Stimulated activated CD8-positive, alpha-beta memory T cell treated with anti-CD3 and anti-CD28 coated beads, Interleukin-7, amount 100 ng/mL, for 4 hours (primary cell): Measurements from ENCODE around the gene FGF23.
"Not testable (repeated sequence)": the region's sequence is repeated elsewhere in the genome, so short reads cannot be mapped to it uniquely, and the experiment has no call there.

ENCODE experiments used
- DNase-seq, 2 donors: peaks; one replicate each; pipeline ENCODE4 v3.0.0-alpha.2; 2020; ENCODE audit warnings: low read depth in 2 of 2

The FGF23 gene

DNA sequence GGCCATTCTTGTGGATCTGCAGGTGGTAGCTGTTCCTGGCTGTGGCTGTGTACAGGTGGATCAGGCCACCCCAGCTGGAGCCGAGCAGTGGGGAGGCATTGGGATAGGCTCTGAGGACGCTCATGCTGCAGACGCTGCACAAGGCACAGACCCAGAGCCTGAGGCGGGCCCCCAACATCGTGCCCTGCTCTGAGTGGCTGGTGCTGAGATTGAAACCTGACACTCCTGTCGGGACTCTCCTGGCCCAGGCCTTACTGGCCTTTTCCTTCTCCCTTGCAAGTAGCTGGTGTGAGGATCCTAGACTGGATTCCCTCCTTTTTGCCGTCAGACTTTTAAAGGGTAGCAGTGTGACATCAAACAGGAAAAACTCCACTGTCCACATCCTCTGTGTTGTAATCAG lies at the start of gene FGF23:
Gene FGF23 (minus strand): TSS at position 308 of the 400 bp plus-strand sequence. CDS start 130 bp downstream, at position 178.
- no peak for DNase-seq

DNA sequence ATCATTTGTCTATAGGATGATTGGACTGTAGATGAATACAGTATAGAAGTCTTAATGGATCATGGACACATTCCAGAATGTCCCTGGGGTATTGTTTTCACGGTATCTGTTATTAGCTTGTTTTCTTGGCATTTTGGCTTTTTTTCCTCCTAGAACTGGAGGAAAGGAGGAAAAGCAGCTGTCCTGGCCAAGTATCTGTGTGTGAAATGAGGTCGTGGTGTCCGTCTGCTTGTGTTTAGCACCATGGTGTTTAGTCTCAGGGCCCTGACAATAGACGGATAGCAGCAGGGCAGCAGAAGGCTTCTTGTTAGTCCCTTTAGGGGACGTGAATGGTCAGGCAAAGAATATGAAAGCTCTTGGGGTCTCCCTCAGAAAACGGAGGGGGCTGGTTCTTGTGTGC lies 44.9 kb upstream of the FGF23 start:
- DNase-seq, result no peak

DNA sequence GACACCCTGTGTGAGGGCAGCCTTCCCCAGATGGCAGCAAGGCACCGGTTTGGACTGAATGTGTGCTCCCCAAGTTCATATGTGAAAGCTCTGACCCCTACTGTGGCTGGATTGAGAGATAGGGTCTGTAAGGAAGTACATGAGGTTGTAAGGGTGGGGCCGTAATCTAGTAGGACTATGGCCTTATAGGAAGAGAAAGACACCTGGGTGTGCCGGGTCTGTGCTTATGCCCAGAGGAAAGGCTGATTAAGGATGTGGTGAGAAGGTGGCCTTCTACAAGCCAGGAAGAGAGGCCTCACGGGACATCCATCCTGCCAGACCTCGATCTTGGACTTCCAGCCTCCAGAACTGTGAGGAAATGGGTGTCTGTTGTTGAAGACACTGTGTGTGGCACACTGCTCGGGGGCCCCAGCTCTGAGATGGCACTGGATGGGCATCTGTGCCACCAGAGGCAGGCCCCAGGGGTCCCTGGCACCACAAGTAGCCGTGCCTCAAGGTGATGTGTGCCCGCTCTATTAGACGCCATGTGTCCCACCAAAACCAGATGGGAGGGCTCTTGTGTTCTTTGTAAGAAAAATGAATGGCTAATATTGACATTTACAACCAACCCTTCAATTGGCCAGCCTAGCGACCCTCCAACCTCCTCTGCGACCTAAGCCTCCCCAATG lies 44.1 kb upstream of the FGF23 start:
- no peak for DNase-seq

DNA sequence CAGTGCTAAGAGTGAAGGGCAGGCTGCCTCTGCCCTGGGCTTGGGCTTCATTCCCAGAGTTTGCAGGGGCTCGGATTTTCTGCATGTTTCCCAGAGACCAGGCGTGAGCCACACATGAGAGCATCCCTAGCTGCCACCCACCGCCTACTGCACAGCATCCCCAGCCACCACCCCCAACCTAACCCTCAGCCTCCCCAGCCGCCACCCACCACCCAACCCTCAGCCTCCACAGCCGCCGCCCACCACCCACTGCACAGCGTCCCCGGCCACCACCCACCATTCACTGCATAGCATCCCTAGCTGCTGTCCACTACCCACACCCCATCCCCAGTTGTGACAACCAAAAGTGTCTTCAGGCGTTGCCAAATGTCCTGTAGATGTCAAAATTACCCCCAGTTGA lies 43.5 kb upstream of the FGF23 start:
- DNase-seq, result no peak

DNA sequence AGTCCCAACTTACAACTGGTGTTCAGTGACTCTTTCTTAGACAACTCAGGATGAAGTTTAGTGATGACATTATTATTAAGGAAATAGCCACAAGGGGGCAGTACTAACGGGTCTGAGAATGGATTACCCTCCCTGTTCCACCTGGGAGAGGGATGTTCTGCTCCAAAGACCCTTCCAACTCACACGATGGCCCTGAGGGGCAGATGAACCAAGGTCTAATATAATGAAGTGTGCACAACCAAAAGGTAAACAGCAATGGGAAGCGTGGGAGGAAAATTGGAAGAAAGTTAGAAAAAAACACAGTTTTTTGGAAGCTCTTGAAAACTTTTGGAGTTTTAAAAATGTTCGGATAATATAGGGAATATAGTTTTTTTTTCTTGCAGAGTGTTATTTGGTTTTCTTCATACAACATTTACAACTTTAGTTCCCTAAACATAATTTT lies 42.1 kb upstream of the FGF23 start:
- no peak for DNase-seq

DNA sequence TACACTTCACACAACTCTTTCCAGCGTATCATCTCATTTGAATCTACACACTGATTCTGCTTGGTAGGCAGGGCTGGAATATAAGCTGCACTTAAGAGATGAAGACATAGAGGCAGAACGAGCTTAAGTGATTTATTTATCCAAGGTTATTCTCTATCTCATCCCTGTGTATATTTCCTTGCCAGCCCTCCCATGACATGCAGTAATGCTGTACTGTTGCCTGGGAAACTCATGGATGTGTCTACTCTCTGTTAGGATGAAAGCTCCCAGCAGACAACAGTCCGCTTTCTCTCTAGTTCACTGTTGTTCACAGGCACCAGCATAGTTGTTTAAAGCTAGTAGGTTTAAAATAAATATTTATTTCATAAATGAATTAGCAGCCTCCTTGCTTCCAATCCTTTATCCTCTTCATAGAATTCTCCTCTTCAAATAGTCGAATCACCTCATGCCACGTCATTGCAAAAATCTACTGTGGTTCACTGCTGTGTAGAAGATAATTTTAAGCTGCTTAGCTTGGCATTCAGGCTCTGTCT lies 40.7 kb upstream of the FGF23 start:
- DNase-seq, result no peak

DNA sequence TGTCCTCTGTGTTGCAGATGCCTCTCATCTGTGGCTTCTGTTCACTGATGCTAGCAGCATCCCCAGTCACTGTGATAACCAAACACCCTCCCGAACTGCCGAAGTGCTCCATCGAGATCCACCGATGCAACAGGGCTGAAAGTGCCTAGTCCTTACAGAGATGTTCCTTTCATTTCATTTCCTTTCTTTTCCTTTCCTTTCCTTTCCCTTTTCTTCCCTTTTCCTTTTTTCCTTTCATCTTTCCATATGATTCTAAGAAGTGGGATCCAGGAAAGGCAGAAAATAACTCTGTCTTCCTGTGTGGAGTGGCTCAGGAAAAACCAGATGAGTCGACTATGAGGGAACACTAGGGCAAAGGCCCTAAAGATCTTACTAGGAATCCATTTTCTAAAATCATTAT lies 39.4 kb upstream of the FGF23 start:
- no peak for DNase-seq

DNA sequence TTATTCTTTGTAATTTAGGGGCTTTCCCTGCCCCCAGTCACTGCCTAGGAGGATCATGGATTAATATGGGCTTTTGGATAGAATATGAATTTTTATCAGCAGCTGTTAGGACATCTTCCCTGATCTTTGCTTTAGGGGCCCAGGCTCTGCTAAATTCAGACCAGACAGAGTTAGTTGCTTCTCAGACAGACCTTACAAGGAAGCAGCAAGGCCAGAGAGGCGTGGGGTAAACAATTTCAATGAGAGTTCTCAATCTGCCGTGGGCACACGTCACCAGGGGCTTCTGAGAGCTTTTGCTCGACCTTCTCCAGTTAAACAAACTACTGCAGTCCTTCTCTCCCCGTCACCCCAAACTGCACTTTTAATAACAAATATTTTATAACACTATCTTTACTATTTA lies 38.4 kb upstream of the FGF23 start:
- DNase-seq, result no peak

DNA sequence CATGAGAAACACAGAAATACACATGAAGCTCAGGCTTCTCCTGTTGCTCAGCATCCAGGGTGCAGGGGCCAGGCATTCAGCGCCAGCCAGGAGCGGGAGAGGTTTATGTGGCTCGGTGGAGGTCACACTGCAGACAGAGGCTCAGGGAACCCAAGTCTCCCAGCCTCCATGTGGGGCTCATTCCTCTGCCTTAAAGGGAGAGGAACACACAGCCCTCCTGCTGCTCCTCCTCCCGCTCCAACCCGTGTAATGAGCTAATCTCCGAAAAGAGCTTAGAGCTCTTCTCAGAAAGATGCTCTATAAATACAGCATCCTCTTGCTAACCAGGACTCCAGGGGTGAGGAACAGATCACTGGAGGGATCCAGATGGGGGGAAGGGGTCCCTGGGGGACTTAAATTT lies 37.9 kb upstream of the FGF23 start:
- no peak for DNase-seq

DNA sequence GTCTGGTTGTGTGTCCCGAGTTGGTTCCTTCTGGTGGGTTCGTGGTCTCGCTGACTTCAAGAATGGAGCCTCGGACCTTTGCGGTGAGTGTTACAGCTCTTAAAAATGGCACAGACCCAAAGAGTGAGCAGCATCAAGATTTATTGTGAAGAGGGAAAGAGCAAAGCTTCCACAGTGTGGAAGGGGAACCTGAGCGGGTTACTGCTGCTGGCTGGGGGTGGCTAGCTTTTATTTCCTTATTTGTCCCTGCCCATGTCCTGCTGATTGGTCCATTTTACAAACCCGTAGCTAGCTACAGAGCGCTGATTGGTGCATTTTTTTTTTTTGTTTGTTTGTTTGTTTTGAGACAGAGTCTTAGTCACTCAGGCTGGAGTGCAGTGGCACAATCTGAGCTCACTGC lies 36.8 kb upstream of the FGF23 start:
- DNase-seq, result no peak

DNA sequence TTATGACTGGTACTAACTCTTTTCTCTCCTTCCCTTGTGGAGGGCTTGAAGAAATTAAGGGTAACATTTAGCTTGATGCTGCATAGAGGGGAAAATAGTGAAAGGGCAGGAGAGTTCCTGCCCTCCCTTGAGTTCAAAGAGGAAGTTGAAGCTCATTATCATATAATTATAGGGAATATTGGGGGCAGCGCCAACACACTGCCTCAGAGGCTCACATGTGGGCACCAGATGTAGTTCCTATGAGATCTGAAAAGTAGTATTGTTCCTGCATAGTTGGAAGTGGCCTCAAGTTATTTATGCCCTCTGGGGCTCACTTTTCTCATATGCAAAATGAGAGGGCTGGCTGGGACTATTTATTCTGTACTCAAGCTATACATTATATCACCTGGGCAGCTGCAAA lies 33.0 kb upstream of the FGF23 start:
- no peak for DNase-seq

DNA sequence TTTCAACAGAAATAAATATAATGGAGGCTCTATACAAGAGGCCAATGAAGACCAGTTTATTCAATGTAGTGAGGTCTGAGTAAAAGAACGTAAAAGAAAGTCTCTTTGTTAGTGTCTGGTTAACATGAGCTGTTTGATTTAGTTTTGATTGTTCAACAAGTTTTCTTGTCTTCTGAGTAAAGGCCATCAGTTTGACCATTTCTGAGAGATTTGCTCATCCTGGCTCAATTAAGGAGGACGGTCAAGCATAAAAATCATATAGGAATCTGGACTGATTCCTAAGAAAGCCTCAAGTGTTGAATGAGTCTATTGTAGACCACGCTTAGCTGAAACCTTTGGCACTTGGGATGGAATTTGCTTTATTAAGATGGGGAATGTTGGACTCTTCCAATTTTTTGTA lies 32.5 kb upstream of the FGF23 start:
- no peak for DNase-seq

DNA sequence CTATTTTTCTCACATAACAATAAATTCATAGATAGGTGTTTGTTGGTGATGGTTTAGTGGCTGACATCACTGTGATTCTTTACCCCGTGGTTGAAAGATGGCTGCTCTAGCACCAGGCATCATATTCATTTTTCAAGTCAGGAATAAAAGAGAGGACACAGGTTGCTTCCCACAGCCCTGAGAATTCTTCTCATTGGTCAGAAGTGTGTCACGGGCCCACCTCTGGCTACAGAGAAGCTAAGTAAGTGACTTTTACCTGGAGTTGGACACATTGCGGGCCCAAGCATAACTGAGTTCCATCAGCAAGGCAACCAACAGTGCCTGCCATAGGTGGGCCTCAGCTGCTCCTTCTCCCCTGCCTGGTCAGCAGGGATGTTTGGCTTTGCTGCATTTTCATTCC lies 27.6 kb upstream of the FGF23 start:
- no peak for DNase-seq

DNA sequence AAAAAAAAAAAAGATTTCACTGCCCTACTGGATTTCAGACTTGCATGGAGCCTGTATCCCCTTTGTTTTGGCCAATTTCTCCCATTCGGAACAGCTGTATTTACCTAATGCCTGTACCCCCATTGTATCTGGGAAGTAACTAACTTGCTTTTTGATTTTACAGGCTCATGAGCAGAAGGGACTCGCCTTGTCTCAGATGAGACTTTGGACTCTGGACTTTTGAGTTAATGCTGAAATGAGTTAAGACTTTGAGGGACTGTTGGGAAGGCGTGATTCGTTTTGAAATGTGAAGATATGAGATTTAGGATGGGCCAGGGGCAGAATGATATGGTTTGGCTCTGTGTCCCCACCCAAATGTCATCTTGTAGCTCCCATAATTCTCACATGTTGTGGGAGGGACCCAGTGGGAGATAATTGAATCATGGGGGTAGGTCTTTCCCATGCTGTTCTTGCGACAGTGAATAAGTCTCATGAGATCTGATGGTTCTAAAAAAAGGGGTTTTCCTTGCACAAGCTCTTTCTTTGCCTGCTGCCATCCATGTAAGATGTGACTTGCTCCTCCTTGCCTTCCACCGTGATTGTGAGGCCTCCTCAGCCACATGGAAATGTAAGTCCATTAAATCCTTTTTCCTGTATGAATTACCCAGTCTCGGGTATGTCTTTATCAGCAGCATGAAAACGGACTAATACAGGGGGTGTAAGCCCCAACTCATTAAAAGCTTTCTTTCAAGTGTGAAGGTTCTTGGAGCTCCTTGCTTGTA lies 25.5 kb upstream of the FGF23 start:
- DNase-seq, result not testable (repeated sequence)

DNA sequence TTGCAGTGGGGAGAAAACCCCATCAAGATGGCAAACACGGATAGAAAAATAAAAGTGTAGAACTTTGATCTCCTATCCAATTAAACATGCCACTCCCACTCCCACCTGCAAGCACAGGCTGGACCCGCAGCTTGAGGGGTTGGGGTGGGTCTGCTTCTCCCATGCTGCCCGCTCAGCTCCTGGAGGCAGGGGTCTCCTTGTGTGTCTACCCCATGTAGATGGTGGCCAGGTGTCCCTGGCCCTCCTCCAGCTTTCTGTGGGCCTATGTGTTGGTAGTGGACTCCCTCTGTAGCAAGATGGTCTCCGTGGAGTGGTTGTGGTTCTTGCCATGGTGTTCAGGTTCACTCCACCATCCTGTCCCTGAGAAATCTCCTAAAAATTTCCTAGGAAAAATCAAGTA lies 23.5 kb upstream of the FGF23 start:
- no peak for DNase-seq

DNA sequence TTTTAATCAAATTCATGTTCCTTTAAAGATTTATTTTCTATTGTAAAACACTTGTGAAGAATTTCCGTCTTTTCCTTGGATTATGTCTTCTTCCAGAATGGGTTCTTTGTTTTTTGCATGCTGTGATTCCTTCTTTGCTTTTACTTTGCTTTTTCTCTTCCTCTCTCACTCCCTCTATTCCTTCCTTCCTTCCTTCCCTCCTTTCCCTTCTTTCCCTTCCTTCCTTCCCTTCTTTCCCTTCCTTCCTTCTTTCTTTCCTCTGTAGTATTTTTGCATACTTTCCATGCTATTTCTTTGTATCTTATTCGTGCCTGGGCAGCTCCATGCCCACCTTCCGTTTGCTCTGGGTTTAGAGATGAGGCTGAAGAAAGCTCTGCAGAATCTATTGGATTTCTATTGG lies 21.6 kb upstream of the FGF23 start:
- no peak for DNase-seq

DNA sequence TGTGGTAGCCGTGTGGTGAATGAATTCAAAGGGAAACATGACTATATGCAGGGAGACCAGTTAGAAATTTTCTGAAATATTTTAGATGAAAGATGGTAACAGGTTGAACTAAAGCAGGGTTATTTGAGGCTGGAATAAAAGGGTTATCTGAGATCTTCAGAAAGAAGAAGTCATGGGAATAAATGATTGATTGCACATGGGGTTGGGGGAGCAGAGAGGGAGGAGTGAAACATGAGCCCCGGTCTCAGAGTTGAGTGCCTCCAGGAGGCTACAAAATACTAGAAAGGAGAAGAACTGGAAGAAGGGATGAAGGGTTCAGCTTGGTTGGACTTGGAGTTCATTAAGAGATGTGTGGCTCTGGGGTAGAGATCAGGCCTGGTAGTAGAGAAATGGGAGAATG lies 16.3 kb upstream of the FGF23 start:
- DNase-seq, result no peak

DNA sequence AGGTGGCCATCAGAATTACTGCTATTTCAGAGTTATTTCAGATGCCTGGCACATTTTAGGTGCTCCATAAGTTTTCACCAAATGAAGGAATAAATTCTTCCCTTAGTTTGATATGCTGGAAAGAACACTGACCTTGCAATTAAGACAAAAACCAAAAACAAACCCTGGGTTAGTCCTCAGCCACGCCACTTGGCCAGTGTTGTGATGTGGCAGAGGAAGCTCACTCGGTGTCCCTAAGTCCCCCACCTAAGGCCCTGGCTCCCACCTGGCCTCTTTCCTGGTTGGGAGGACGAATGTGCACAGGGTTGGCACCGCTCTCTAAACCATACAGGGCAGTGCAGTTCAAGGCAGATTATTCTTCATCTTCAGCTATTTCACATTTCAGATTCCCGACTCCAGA lies 13.7 kb upstream of the FGF23 start:
- no peak for DNase-seq

DNA sequence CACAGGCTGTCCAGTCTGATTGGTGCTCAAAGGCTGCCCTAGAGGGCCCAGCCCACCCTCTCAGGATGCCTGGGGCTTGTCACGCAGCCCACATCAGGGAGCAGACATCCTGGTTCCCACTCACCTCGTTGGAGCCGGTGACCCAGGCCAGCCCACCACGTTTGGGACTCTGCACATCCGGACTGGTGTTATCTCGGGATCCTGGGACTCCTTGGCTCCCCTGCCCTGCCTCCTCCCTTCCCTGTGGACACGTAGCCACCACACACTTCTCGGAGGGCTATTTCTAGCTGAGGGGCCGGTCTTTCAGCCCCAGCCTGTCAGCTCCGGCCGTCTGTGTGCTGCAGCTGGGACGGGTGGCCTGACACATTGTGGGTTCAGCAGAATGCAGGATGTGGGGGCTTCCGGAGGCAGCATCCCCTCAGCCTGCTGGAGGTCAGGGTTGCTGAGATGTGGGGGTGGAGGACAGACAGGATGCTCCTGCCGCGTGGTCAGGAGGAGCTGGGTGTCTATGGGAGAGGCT lies 12.8 kb upstream of the FGF23 start:
- no peak for DNase-seq

DNA sequence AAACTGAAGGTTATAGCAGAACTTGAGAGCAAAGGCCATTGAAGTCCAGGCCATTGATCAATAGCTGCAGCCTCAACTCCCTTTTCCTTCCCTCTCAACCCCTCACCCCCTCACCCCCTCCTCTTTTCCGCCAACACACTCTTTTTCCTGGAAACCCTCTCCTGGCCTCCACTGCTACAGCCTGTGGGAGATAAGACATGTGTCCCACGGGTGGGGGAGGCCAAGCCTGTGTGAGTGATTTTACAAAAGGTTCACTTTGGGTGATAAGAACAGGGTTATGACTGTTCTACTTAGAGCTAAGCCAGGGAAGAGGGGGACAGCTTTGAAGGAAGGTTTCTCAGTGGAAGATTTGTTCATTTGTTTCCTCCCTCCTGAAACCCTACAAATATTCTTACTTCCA lies 9.2 kb upstream of the FGF23 start:
- no peak for DNase-seq

DNA sequence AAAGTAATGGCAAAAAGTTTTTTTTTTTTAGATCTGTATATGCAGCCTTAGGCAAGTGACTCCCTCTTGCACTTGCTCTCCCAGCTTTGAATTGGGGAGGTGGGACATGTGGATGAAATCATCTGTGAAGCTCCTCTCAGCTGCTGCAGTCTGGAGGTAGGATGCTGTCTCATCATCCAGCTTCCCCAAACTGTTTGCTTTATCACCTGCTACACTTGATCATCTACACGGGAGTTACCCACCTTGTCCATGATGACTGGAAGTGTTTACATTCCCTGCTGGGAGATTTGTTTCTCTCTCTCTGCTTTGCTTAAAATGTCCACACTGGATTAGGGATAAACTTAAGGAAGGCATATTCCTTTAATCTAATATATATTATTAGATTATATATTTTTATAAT lies 8.5 kb upstream of the FGF23 start:
- DNase-seq, result no peak

DNA sequence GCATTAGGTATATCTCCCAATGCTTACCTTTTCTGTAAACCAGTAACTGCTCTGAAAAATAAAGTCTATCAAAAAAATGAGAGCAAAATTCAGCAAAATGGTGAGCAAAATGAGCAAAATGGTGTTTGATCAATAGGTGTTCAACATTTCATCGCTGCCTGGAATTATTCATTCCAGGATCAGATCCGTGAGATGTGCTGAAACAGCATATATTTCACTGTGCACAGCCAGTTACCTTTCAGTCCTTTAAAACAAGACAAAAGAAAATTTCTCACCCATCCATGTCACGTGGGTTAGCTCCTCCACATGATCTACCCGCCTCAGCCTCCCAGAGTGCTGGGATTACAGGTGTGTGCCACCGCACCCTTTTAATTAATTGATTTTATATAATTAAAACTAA lies 8.1 kb upstream of the FGF23 start:
- no peak for DNase-seq

DNA sequence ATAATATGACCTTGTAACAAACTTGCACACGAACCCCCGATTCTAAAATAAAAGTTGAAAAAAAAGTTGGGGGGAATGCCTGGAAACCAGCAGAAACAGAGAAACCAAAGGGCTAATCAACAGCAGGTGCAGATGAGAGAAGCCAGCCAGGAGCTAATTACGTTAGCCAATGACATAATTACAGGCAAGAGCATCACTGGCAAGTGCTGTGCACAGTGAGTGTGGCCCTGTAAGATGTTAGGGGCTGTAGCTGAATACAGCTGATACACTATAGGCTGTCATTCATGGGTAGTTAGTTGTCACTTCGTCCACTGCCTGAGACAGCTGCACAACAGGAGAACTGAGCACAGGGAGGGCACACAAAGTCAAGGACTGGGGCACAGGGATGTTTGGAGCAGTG lies 7.3 kb upstream of the FGF23 start:
- DNase-seq, result no peak
